H9 (cell line): ENCODE measurements around the gene ALDH1A2. TPM values are rescaled to one million over a fixed set of nuclear protein-coding genes. Genes with fewer than 3 reads are reported as not detected.

ENCODE experiments used
- DNase-seq: peaks from one replicate; pipeline ENCODE4 v3.0.0-alpha.2; 2017
- H2AFZ ChIP-seq: one replicate; pipeline ENCODE4 v1.6.1; 2013; ENCODE audit warnings: mild to moderate bottlenecking, low read length, control low read depth, moderate library complexity
- H2AK5ac ChIP-seq: 2 replicates; pipeline ENCODE4 v1.6.1; 2013; ENCODE audit warnings: low read length, control low read depth, mixed read lengths; ENCODE audit not compliant: insufficient read length
- H2BK120ac ChIP-seq: one replicate; pipeline ENCODE4 v1.6.1; 2013; ENCODE audit warnings: low read depth, mild to moderate bottlenecking, low read length, control low read depth, inconsistent platforms; ENCODE audit not compliant: poor library complexity, severe bottlenecking
- H2BK12ac ChIP-seq: 2 replicates; pipeline ENCODE4 v1.6.1; 2013; ENCODE audit warnings: low read length, control low read depth, mixed read lengths, low read depth; ENCODE audit not compliant: insufficient read length
- H2BK15ac ChIP-seq: 2 replicates; pipeline ENCODE4 v1.6.1; 2013; ENCODE audit warnings: low read depth, low read length, control low read depth
- H2BK20ac ChIP-seq: one replicate; pipeline ENCODE4 v1.6.1; 2013; ENCODE audit warnings: low read depth, mild to moderate bottlenecking, low read length, control low read depth, inconsistent platforms; ENCODE audit not compliant: poor library complexity, severe bottlenecking
- H2BK5ac ChIP-seq: 2 replicates; pipeline ENCODE4 v1.6.1; 2013; ENCODE audit warnings: low read length, control low read depth, mixed read lengths; ENCODE audit not compliant: insufficient read length
- H3K14ac ChIP-seq: 2 replicates; pipeline ENCODE4 v1.6.1; 2013; ENCODE audit warnings: low read length, control low read depth; ENCODE audit not compliant: insufficient read depth
- H3K18ac ChIP-seq: 2 replicates; pipeline ENCODE4 v1.6.1; 2013; ENCODE audit warnings: low read depth, mild to moderate bottlenecking, mixed read lengths, low read length, control low read depth; ENCODE audit not compliant: insufficient read length
- H3K23ac ChIP-seq: 2 replicates; pipeline ENCODE4 v1.6.1; 2013; ENCODE audit warnings: low read length, control low read depth, mixed read lengths, low read depth; ENCODE audit not compliant: insufficient read length
- H3K23me2 ChIP-seq: 2 replicates; pipeline ENCODE4 v1.6.1; 2013; ENCODE audit warnings: low read depth, mild to moderate bottlenecking, mixed read lengths, low read length, control low read depth; ENCODE audit not compliant: insufficient read length, poor library complexity, severe bottlenecking
- H3K27ac ChIP-seq: 2 replicates; pipeline ENCODE4 v1.5.1; 2013; ENCODE audit warnings: low read length, control low read depth, mixed read lengths, low read depth; ENCODE audit not compliant: insufficient read length
- H3K27me3 ChIP-seq: 2 replicates; pipeline ENCODE4 v1.6.1; 2013; ENCODE audit warnings: low read length, control low read depth, inconsistent platforms; ENCODE audit not compliant: insufficient read depth
- H3K4ac ChIP-seq: 2 replicates; pipeline ENCODE4 v1.6.1; 2013; ENCODE audit warnings: low read depth, mild to moderate bottlenecking, control low read depth, inconsistent platforms, low read length, moderate library complexity
- H3K4me1 ChIP-seq: 2 replicates; pipeline ENCODE4 v1.6.1; 2013; ENCODE audit warnings: low read length, control low read depth, inconsistent platforms; ENCODE audit not compliant: insufficient read depth
- H3K4me2 ChIP-seq: 2 replicates; pipeline ENCODE4 v1.6.1; 2013; ENCODE audit warnings: low read length, control low read depth, mixed read lengths; ENCODE audit not compliant: insufficient read length, insufficient read depth
- H3K56ac ChIP-seq: 2 replicates; pipeline ENCODE4 v1.6.1; 2013; ENCODE audit warnings: low read depth, mild to moderate bottlenecking, mixed read lengths, low read length, control low read depth; ENCODE audit not compliant: insufficient read length
- H3K79me1 ChIP-seq: 2 replicates; pipeline ENCODE4 v1.6.1; 2013; ENCODE audit warnings: low read depth, mild to moderate bottlenecking, moderate library complexity, low read length, control low read depth, inconsistent platforms; ENCODE audit not compliant: insufficient read depth, poor library complexity, severe bottlenecking
- H3K79me2 ChIP-seq: 2 replicates; pipeline ENCODE4 v1.6.1; 2013; ENCODE audit warnings: low read length, control low read depth, inconsistent platforms; ENCODE audit not compliant: insufficient read depth
- H3K9ac ChIP-seq: 2 replicates; pipeline ENCODE4 v1.6.1; 2013; ENCODE audit warnings: low read length, control low read depth, mixed read lengths; ENCODE audit not compliant: insufficient read length; ENCODE audit errors: extremely low read depth
- H3K9me3 ChIP-seq: one replicate; pipeline ENCODE4 v1.6.1; 2013; ENCODE audit warnings: low read depth, low read length, inconsistent platforms; ENCODE audit not compliant: control insufficient read depth
- H3T11ph ChIP-seq: one replicate; pipeline ENCODE4 v1.6.1; 2013; ENCODE audit warnings: mild to moderate bottlenecking, low read length, control low read depth, inconsistent platforms
- H4K20me1 ChIP-seq: one replicate; pipeline ENCODE4 v1.6.1; 2013; ENCODE audit not compliant: control insufficient read depth, insufficient read length, insufficient read depth
- H4K5ac ChIP-seq: 2 replicates; pipeline ENCODE4 v1.6.1; 2013; ENCODE audit warnings: low read depth, mild to moderate bottlenecking, mixed read lengths, low read length, control low read depth; ENCODE audit not compliant: insufficient read length
- H4K8ac ChIP-seq: replicated peaks from 2 replicates; pipeline ENCODE4 v1.6.1; 2013; ENCODE audit warnings: low read length, control low read depth, mixed read lengths, low read depth; ENCODE audit not compliant: insufficient read length
- H4K91ac ChIP-seq: 2 replicates; pipeline ENCODE4 v1.6.1; 2013; ENCODE audit warnings: low read depth, mild to moderate bottlenecking, moderate library complexity, mixed read lengths, low read length, control low read depth; ENCODE audit not compliant: insufficient read length
- H3K27ac Mint-ChIP-seq, 3 experiments: 2 replicates in 2 of 3; 3 replicates in 1 of 3; pipeline ENCODE4 v1.8.0; 2020 to 2021; ENCODE audit warnings: mixed read lengths in 3 of 3, mild to moderate bottlenecking in 1 of 3, moderate library complexity in 1 of 3
- H3K27me3 Mint-ChIP-seq: 2 replicates; pipeline ENCODE4 v1.8.0; 2021; ENCODE audit warnings: low read depth, mild to moderate bottlenecking, moderate library complexity, mixed read lengths
- H3K36me3 Mint-ChIP-seq, 3 experiments: 2 replicates in 2 of 3; 3 replicates in 1 of 3; pipeline ENCODE4 v1.8.0; 2020 to 2021; ENCODE audit warnings: low read depth in 3 of 3, mixed read lengths in 3 of 3; ENCODE audit not compliant: insufficient read depth in 1 of 3
- H3K4me1 Mint-ChIP-seq, 2 experiments: 2 replicates each; pipeline ENCODE4 v1.8.0; 2020; ENCODE audit warnings: mixed read lengths in 2 of 2
- H3K4me3 Mint-ChIP-seq, 2 experiments: 2 replicates in 1 of 2; 3 replicates in 1 of 2; pipeline ENCODE4 v1.8.0; 2020 to 2021; ENCODE audit warnings: mild to moderate bottlenecking in 2 of 2, mixed read lengths in 2 of 2, moderate library complexity in 1 of 2
- H3K9me3 Mint-ChIP-seq, 2 experiments: 2 replicates in 1 of 2; 3 replicates in 1 of 2; pipeline ENCODE4 v1.8.0; 2020; ENCODE audit warnings: mild to moderate bottlenecking in 2 of 2, mixed read lengths in 2 of 2, moderate library complexity in 1 of 2
- WGBS: extraction: QIAGEN DNeasy Blood & Tissue Kit; methylation state at CpG from one replicate; pipeline ENCODE4 v1.1.7; 2013; ENCODE audit warnings: missing lambda C conversion rate, low lambda C conversion rate, mixed read lengths; ENCODE audit not compliant: insufficient read length; ENCODE audit errors: extremely low coverage; 5-methylcytosine and 5-hydroxymethylcytosine counted together
- total RNA-seq: library from RNA; stranded (reverse); gene quantifications from 2 replicates; pipeline ENCODE4 v1.2.1, GENCODE V29; 2021
- TF ChIP-seq, protein P1 (sequence below): fragments of 200-600 bp; sonication (generic); conservative IDR thresholded peaks from 3 replicates; pipeline ENCODE4 v1.8.0; 2021; ENCODE audit warnings: antibody characterized with exemption, mild to moderate bottlenecking

ALDH1A2 gene
- total RNA-seq, 1 experiment from 2014 or later: 0.72 TPM

- H3K4ac ChIP-seq: no peak overlapping the region
- H2AK5ac ChIP-seq: no peak overlapping the region
- no peak overlapping the region for H2BK15ac ChIP-seq
- H3K56ac ChIP-seq: no peak overlapping the region
- H3T11ph ChIP-seq: no peak overlapping the region
- H3K79me2 ChIP-seq: no peaks in the 10 kb centered on the region
- H3K23me2 ChIP-seq: no peaks in the 10 kb centered on the region
- H3K36me3 Mint-ChIP-seq: no peaks in the 10 kb centered on the region
- no peak overlapping the region for H3K9ac ChIP-seq
- H3K23ac ChIP-seq: no peak overlapping the region
- no peak overlapping the region for H2BK5ac ChIP-seq
- no peak overlapping the region for H3K27ac Mint-ChIP-seq
- no peak overlapping the region for H2BK120ac ChIP-seq
- H4K91ac ChIP-seq: no peak overlapping the region
- no peak overlapping the region for H3K14ac ChIP-seq
- WGBS: no CpG with 5 or more reads among the region's 1 CpG
- no peaks in the 10 kb centered on the region for H3K9me3 ChIP-seq
- peaks cover 3 to 13% of the 10 kb centered on the region in 2 experiments for H3K4me1 Mint-ChIP-seq
- no peaks in the 10 kb centered on the region for H4K20me1 ChIP-seq
- no peak overlapping the region for H4K8ac ChIP-seq
- H3K4me2 ChIP-seq: no peak overlapping the region
- no peaks in the 10 kb centered on the region for H3K27me3 ChIP-seq
- no peak overlapping the region for H2AFZ ChIP-seq
- H2BK20ac ChIP-seq: no peak overlapping the region
- no peak overlapping the region for H4K5ac ChIP-seq
- H3K4me1 ChIP-seq: peaks cover under 1% of the 10 kb centered on the region; the same call in 1 of the 2 replicates
- no peaks in the 10 kb centered on the region for H3K9me3 Mint-ChIP-seq
- H2BK12ac ChIP-seq: no peak overlapping the region
- H3K27me3 Mint-ChIP-seq: peaks cover 2% of the 10 kb centered on the region; the same call in 1 of the 2 replicates
- H3K4me3 Mint-ChIP-seq: no peak overlapping the region
- no peak for DNase-seq
- H3K18ac ChIP-seq: no peak overlapping the region
- H3K27ac ChIP-seq: no peak overlapping the region
- no peaks in the 10 kb centered on the region for H3K79me1 ChIP-seq
- TF ChIP-seq, protein P1, sequence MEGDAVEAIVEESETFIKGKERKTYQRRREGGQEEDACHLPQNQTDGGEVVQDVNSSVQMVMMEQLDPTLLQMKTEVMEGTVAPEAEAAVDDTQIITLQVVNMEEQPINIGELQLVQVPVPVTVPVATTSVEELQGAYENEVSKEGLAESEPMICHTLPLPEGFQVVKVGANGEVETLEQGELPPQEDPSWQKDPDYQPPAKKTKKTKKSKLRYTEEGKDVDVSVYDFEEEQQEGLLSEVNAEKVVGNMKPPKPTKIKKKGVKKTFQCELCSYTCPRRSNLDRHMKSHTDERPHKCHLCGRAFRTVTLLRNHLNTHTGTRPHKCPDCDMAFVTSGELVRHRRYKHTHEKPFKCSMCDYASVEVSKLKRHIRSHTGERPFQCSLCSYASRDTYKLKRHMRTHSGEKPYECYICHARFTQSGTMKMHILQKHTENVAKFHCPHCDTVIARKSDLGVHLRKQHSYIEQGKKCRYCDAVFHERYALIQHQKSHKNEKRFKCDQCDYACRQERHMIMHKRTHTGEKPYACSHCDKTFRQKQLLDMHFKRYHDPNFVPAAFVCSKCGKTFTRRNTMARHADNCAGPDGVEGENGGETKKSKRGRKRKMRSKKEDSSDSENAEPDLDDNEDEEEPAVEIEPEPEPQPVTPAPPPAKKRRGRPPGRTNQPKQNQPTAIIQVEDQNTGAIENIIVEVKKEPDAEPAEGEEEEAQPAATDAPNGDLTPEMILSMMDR: no peak
These were observed 49.9 kb downstream of the ALDH1A2 start for GRCh38 chr15:58015565-58015964.
